GM21423 (cell line): ENCODE results near the gene MINK1.
"Not testable (repeated sequence)": the region's sequence is repeated elsewhere in the genome, so short reads cannot be mapped to it uniquely, and the experiment has no call there.

Source experiments
- ATAC-seq: cut with Tn5 transposase; IDR thresholded peaks from one replicate; pipeline ENCODE4 v1.9.1; 2021; ENCODE audit warnings: mild to moderate bottlenecking, moderate library complexity; ENCODE audit not compliant: unreplicated experiment

MINK1 gene

DNA sequence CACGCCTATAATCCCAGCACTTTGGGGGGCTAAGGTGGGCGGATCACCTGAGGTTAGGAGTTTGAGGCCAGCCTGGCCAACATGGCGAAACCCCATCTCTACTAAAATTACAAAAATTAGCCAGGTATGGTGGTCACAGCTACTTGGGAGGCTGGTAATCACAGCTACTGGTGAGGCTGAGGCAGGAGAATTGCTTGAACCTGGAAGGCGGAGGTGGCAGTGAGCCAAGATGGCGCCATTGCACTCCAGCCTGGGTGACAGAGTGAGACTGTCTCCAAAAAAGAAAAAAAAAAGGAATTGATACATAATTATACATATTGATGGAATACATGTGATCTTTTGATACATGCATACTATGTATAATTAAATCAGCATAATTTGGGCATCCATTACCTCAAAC, 34.4 kb downstream of the MINK1 start:
- not testable (repeated sequence) for ATAC-seq

GRCh38 chr17:4869058-4869998, 36.2 kb downstream of the MINK1 start:
- not testable (repeated sequence) for ATAC-seq

DNA sequence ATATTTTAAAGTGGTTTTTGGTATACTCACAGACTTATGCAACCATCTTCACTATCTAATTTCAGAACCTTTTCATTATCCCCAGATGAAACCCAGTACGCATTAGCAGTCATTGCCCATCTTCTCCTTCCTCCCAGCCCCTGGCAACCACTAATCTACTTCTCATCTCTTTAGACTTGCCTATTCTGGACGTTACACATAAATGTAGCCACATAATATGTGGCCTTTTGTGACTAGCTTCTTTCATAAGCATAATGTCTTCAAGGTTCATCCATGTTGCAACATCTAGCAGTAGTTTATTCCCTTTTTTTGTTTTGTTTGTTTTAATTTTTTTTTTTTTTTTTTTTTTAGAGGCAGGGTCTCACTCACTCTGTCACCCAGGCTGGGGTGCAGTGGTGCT, 37.7 kb downstream of the MINK1 start:
- ATAC-seq, result no peak

GRCh38 chr17:4872786-4873185, 39.6 kb downstream of the MINK1 start:
- no peak for ATAC-seq

GRCh38 chr17:4877089-4877488, 43.9 kb downstream of the MINK1 start:
- ATAC-seq, result no peak

- no peak for ATAC-seq
These were observed 46.5 kb downstream of the MINK1 start for GRCh38 chr17:4879601-4880000.

DNA sequence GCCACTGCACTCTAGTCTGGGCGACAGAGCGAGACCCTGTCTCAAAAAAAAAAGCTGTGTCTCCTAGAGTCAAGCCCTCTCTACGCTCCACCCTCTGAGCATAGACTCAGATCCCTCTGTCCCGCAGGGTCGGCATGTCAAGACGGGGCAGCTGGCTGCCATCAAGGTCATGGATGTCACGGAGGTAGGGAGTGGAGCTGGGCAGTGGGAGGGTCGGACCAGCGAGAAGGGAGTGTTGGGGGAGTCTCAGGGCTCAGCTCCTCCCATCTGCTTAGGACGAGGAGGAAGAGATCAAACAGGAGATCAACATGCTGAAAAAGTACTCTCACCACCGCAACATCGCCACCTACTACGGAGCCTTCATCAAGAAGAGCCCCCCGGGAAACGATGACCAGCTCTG, 47.7 kb downstream of the MINK1 start:
- ATAC-seq, result no peak

- no peak for ATAC-seq
These were observed 48.8 kb downstream of the MINK1 start for GRCh38 chr17:4881761-4882555.

DNA sequence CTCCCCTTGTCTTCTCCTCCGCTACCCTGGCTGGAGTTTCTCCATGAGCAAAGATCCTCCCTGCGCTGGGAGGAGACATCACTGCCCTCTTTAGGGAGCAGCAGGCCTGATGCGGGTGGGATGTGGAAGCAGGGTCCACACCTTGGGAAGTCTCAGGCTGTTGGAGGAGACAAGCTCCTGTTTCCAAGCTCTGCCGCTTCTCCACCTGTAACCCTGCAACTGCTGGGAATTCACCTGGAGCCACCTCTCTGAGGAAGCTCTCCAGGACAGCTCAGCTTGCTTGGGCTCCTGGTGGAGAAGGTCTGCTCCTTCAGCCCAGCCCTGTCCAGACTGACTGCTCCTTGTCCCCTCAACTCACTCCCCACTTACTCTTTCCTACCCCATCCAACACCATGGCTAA, 51.3 kb downstream of the MINK1 start:
- no peak for ATAC-seq

- no peak for ATAC-seq
These were observed 53.7 kb downstream of the MINK1 start for GRCh38 chr17:4886830-4887229.

DNA sequence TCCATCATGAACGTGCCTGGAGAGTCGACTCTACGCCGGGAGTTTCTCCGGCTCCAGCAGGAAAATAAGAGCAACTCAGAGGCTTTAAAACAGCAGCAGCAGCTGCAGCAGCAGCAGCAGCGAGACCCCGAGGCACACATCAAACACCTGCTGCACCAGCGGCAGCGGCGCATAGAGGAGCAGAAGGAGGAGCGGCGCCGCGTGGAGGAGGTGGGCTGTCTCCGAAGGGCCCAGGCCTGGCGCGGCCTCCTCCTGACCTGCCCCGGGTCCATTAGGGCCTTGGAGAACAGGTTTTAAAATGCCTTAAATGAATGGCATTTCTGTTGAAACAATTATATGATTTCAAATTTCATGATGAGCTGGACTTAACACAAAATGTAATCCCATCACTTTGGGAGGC, 54.4 kb downstream of the MINK1 start:
- no peak for ATAC-seq

- no peak for ATAC-seq
These were observed 58.6 kb downstream of the MINK1 start for GRCh38 chr17:4891411-4892410.

GRCh38 chr17:4892499-4893221, 59.5 kb downstream of the MINK1 start:
- ATAC-seq, result no peak

GRCh38 chr17:4893272-4893671, 60.1 kb downstream of the MINK1 start:
- no peak for ATAC-seq

DNA sequence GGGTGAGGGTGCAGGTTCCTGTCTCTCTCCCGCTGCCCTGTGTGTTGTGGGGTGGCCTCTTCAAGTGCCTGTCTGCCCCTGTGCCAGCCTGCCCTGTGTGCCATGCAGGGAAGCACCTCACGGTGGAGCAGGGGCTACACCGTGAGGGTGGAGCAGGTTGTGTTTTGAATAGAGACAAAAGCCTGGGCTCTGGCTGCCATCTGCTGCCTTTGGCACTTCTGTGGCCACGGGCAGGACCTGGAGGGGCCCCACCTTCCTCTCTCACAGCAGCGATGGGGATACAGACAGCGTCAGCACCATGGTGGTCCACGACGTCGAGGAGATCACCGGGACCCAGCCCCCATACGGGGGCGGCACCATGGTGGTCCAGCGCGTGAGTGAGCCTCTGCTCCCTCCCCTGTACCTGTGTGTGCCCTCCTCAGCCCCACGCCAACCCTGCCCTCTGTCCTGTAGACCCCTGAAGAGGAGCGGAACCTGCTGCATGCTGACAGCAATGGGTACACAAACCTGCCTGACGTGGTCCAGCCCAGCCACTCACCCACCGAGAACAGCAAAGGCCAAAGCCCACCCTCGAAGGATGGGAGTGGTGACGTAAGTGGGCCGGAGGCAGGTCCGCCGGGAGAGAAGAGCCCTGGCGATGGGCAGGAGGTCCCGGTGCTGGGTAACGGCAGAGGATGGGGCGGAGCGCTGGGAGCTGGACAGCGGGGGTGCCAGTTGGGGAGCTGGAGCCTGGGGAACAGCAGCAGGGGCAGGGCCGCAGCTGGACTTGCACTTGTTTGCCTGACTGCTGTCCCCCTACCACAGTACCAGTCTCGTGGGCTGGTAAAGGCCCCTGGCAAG, 60.8 kb downstream of the MINK1 start:
- no peak for ATAC-seq

DNA sequence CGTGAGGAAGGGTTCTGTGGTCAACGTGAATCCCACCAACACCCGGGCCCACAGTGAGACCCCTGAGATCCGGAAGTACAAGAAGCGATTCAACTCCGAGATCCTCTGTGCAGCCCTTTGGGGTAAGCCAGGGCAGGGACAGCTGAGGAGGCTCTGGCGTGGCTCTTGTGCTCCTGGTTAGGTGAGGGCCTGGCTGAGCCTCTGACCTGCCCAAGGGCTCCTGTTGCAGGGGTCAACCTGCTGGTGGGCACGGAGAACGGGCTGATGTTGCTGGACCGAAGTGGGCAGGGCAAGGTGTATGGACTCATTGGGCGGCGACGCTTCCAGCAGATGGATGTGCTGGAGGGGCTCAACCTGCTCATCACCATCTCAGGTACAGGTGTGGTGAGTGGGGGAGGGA, 62.0 kb downstream of the MINK1 start:
- no peak for ATAC-seq

- no peak for ATAC-seq
These were observed 62.7 kb downstream of the MINK1 start for GRCh38 chr17:4895657-4896331.

DNA sequence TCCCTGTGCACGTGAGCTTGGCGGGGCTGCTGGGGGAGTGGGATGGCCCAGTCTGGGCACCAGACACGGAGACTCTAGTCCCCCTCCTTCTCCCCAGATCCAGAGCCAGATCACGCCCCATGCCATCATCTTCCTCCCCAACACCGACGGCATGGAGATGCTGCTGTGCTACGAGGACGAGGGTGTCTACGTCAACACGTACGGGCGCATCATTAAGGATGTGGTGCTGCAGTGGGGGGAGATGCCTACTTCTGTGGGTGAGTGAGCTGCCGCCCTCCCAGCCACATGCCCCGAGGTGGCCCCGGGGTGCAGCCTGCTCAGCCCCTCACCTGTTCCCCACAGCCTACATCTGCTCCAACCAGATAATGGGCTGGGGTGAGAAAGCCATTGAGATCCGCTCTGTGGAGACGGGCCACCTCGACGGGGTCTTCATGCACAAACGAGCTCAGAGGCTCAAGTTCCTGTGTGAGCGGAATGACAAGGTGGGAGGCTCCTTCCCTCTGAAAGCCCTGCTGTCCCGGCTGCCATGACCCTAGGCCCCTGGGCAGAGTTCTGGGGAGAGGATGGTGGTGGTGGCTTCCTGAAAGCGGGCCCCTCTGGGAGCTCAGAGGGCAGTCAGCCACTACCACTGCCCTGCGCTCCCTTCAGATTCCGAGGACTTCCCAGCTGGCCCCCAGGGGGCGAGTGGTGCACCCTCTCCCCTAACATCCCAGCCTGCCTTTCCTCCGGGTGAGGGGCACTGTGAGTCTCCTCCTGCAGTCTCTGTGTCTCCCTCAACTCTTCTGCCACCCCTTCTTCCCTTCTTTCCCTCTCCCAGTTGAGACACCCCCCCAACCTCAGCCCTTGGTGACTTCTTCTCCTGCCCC, 63.4 kb downstream of the MINK1 start:
- no peak for ATAC-seq
